Upper lobe of left lung (tissue), 6 donors: ENCODE results near the gene THSD1. TPM values are rescaled to one million over a fixed set of nuclear protein-coding genes. Genes with fewer than 3 reads are reported as not detected.
"Not testable (repeated sequence)": the region's sequence is repeated elsewhere in the genome, so short reads cannot be mapped to it uniquely, and the experiment has no call there.

Experiments used
- ATAC-seq, 2 donors: fragments of 200-7000 bp; cut with Tn5 transposase; one replicate each; pipeline ENCODE4 v1.9.1; 2022; ENCODE audit warnings: mild to moderate bottlenecking in 2 of 2, moderate library complexity in 2 of 2; ENCODE audit not compliant: low FRiP score in 2 of 2
- DNase-seq, 2 donors: peaks; one replicate each; pipeline ENCODE4 v3.0.0-alpha.2; 2019 to 2020
- H3K27ac ChIP-seq, 4 donors: fragments of 200-600 bp; sonication (generic); one replicate each; pipeline ENCODE4 v1.5.1; 2016 to 2019
- H3K27me3 ChIP-seq, 4 donors: fragments of 200-600 bp; sonication (generic); one replicate each; pipeline ENCODE4 v1.5.1; 2017 to 2019
- H3K36me3 ChIP-seq, 4 donors: fragments of 200-600 bp; sonication (generic); one replicate each; pipeline ENCODE4 v1.5.1; 2016 to 2019
- H3K4me1 ChIP-seq, 4 donors: fragments of 200-600 bp; sonication (generic); one replicate each; pipeline ENCODE4 v1.5.1; 2018 to 2019
- H3K4me3 ChIP-seq, 4 donors: fragments of 200-600 bp; sonication (generic); one replicate each; pipeline ENCODE4 v1.5.1; 2017 to 2019; ENCODE audit warnings: mild to moderate bottlenecking in 2 of 4, moderate library complexity in 1 of 4
- H3K9me3 ChIP-seq, 4 donors: fragments of 200-600 bp; sonication (generic); one replicate each; pipeline ENCODE4 v1.5.1; 2018 to 2019
- CTCF ChIP-seq, 6 experiments: fragments of 450-650 bp in 4 of 6; fragments of 200-600 bp in 2 of 6; sonication (generic) in 2 of 6; IDR thresholded peaks; one replicate each; pipeline ENCODE4 v1.5.1; 2016 to 2019; ENCODE audit warnings: antibody characterized with exemption in 6 of 6
- EP300 ChIP-seq, 4 donors: sonication (generic); formaldehyde crosslinking; IDR thresholded peaks; one replicate each; pipeline ENCODE4 v1.5.1; 2017; ENCODE audit warnings: antibody characterized with exemption in 4 of 4, control low read depth in 2 of 4
- POLR2A ChIP-seq, 4 donors: fragments of 450-650 bp; IDR thresholded peaks; one replicate each; pipeline ENCODE4 v1.5.1; 2016 to 2017; ENCODE audit warnings: antibody characterized with exemption in 4 of 4, mild to moderate bottlenecking in 2 of 4
- POLR2AphosphoS5 ChIP-seq, 2 donors: sonication (generic); formaldehyde crosslinking; IDR thresholded peaks; one replicate each; pipeline ENCODE4 v1.5.1; 2017; ENCODE audit warnings: antibody characterized with exemption in 2 of 2
- WGBS, 2 donors: methylation state at CpG; one replicate each; pipeline ENCODE4 v1.1.5; 2017 to 2018; 5-methylcytosine and 5-hydroxymethylcytosine counted together
- total RNA-seq, 6 donors: library from RNA; depleted of rRNA in 4 of 6; stranded (reverse); fragments of >200 nt in 4 of 6; gene quantifications; one replicate each; pipeline versions ENCODE4 v1.1.0 to v1.2.1, GENCODE V29; 2016 to 2021
- donor health status: DM: no; HTN: no; CAD: no; lungs with moderate emphysema.
- donor health status: DM: no; HTN: yes; CAD: no; lungs with severe emphysema.

Gene THSD1
- total RNA-seq, 6 donors from 2014 or later: 5.5 to 19.8 (median 12.1) TPM

DNA sequence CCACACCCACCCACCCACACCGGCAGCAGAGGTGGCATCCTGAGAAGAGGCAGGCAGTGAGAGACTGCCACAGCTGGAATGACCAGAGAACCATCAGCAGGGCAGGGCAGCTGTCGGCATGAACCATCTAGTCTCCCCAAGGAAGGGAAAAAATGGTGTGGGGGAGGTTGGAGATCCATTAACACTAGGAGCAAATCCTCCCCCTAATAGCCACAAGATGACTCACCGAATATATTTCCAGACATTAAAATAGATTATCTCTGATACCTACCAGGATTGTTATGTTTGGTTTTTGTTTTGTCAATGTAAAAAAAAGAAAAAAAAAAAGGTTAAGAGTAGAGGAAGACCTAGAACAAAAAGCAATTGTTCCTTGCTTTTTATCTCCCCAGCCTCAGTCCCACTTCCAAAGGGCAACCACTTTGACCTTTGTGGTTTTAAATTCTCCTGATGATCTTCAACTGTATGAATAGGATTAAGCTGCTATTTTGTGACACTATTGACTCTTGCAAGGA is 34.2 kb downstream of the THSD1 start:
- WGBS, 2 donors: 24 to 47% methylated on average over 3 of the region's 3 CpGs
- H3K4me3 ChIP-seq: no peak overlapping the region
- peak in 1 of 2 donors; percentile 61 for ATAC-seq

DNA sequence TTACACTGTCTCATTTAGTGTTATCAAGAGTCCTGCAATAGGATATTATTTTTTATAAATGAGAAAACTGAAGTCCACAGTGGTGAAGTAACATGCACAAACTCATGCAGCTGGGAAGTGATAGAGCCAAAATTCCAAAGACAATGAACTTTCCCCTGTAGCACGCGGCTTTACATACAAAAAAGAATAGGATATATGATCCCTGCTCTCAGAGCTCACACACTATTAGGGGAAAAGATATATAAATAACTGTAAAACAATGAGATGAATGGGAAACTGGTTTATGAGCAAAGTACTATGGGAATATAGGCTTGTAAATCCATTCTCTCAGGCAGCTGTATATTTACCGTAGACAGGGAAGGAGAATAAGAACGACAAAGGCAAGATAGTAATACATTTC is 39.7 kb downstream of the THSD1 start:
- DNase-seq: no peak
- no peak overlapping the region for H3K27ac ChIP-seq
- no peaks in the 10 kb centered on the region for H3K4me1 ChIP-seq
- H3K36me3 ChIP-seq: no peaks in the 10 kb centered on the region
- H3K27me3 ChIP-seq: no peaks in the 10 kb centered on the region
- ATAC-seq: no peak
- no peaks in the 10 kb centered on the region for H3K9me3 ChIP-seq
- no peak for TF ChIP-seq EP300 (IDR thresholded peaks at IDR 0.05)
- TF ChIP-seq POLR2AphosphoS5 (IDR thresholded peaks at IDR 0.05): no peak
- no peak for TF ChIP-seq CTCF (IDR thresholded peaks at IDR 0.05)
- no peak overlapping the region for H3K4me3 ChIP-seq
- 78 to 85% methylated on average over 4 of the region's 4 CpGs for WGBS, 2 donors

More for the DNA sequence above, 34.2 kb downstream of the THSD1 start:
- peaks cover 0 to 12% (median 6%) of the 10 kb centered on the region in 4 donors for H3K4me1 ChIP-seq
- H3K9me3 ChIP-seq: no peaks in the 10 kb centered on the region
- TF ChIP-seq CTCF (IDR thresholded peaks at IDR 0.05): no peak
- TF ChIP-seq EP300 (IDR thresholded peaks at IDR 0.05): no peak
- no peak for TF ChIP-seq POLR2AphosphoS5 (IDR thresholded peaks at IDR 0.05)
- TF ChIP-seq POLR2A (IDR thresholded peaks at IDR 0.05): no peak
- no peaks in the 10 kb centered on the region for H3K36me3 ChIP-seq
- DNase-seq: no peak
- H3K27ac ChIP-seq: no peak overlapping the region
- H3K27me3 ChIP-seq: no peaks in the 10 kb centered on the region

DNA sequence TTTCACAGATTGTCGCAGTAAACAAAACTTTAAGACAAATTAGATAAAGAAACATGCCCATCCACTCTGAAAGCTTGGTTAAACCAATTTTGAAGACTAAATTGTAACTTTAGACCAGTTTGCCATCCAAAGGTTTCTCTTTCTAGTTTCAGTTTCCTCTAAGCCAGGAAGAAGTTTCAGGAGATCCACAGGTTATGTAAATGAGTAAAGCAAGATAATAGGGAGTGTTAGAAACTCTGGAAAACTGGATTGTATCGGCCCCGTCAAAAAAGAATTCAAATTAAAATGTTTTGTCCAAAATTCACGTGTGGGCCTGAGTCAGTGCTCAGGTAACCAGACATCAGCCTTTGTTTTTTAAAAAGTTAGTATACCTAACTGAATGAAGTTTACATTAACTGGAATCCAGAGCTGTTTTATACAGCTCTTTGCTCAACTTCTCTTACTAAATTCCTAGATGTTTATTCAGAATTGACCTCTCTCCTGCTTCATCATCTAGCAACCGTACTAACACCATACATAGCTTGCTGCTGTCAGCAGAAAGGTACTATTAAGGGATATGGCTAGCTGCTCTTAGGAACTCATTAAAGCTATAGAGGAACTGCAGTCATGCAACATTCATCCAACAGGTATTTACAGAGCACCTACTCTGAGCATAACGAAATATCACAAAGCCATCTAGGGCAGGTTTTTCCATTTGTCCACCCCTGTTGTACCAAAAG is 43.6 kb downstream of the THSD1 start:
- not testable (repeated sequence) for H3K27me3 ChIP-seq, DNase-seq, H3K36me3 ChIP-seq, ATAC-seq, H3K4me1 ChIP-seq, H3K4me3 ChIP-seq, H3K9me3 ChIP-seq, H3K27ac ChIP-seq
- 87 to 93% methylated on average over 4 of the region's 6 CpGs for WGBS, 2 donors

- no peaks in the 10 kb centered on the region for H3K4me1 ChIP-seq
- DNase-seq: no peak
- TF ChIP-seq EP300 (IDR thresholded peaks at IDR 0.05) (no peak), CTCF (IDR thresholded peaks at IDR 0.05) (no peak), POLR2AphosphoS5 (IDR thresholded peaks at IDR 0.05) (no peak), POLR2A (IDR thresholded peaks at IDR 0.05) (no peak)
- no peaks in the 10 kb centered on the region for H3K9me3 ChIP-seq
- ATAC-seq: no peak
- H3K36me3 ChIP-seq: no peaks in the 10 kb centered on the region
- WGBS, 2 donors: 83 to 91% methylated on average over 4 of the region's 4 CpGs
- H3K4me3 ChIP-seq: no peak overlapping the region
- no peaks in the 10 kb centered on the region for H3K27me3 ChIP-seq
- no peak overlapping the region for H3K27ac ChIP-seq
Observed at GRCh38 chr13:52361225-52361624, 44.7 kb downstream of the THSD1 start.

- Histone ChIP-seq H3K27ac (no peak overlapping the region), H3K9me3 (no peaks in the 10 kb centered on the region), H3K4me3 (no peak overlapping the region), H3K27me3 (no peaks in the 10 kb centered on the region), H3K4me1 (no peaks in the 10 kb centered on the region), H3K36me3 (no peaks in the 10 kb centered on the region)
- WGBS, 2 donors: 68 to 80% methylated on average over 4 of the region's 4 CpGs
- ATAC-seq (peak in 1 of 2 donors; percentile 70), DNase-seq (no peak)
- no peak for TF ChIP-seq POLR2A (IDR thresholded peaks at IDR 0.05)
- TF ChIP-seq CTCF (IDR thresholded peaks at IDR 0.05): no peak
- TF ChIP-seq EP300 (IDR thresholded peaks at IDR 0.05): no peak
- no peak for TF ChIP-seq POLR2AphosphoS5 (IDR thresholded peaks at IDR 0.05)
Observed at GRCh38 chr13:52359534-52359933, 46.4 kb downstream of the THSD1 start.
